Activated naive CD4-positive, alpha-beta T cell treated with Interleukin-2 at 50 U/mL for 16 hours (primary cell): ENCODE measurements around the gene ADORA1.

Experiments
- DNase-seq: peaks from one replicate; pipeline ENCODE4 v3.0.0-alpha.2; 2020

The ADORA1 gene

DNA sequence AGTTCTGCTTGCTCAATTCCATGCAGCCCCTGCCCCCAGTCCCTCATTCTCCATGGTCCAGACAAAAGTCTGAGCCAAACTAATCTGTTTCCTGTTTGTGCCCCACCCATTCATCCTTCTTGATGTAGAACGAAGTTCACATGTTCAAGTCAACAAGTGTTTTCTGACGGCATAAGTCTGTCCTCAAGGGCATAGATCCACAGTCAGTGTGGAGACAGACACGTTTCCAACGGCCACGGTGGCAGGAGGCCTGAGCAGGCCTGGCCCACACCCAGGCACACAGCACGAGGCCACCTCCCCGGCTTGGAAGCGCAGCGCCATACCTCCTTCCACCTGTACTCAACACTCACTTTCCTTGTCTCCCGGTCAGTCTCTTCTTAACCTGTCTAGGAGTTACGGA, 16.1 kb downstream of the ADORA1 start:
- no peak for DNase-seq

DNA sequence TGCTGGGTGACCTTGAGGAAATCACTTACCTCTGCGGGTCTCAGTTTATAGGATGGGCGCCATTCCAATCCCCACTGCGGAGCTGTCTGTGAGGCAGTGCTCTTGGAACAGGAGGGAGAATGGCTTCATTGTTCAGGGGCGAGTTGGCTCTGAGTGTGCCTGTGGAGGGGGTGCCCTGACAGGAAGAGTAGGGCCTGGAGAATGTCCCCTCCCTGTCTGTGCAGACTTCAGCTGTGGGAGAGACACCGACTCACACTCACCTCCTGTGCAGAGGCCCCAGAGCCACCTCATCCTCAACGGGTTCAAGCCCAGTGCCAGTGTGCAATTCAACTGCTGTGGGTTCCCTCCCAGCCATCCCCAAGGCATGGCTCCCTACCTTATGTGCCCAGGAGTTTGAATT, 17.1 kb downstream of the ADORA1 start:
- no peak for DNase-seq

DNA sequence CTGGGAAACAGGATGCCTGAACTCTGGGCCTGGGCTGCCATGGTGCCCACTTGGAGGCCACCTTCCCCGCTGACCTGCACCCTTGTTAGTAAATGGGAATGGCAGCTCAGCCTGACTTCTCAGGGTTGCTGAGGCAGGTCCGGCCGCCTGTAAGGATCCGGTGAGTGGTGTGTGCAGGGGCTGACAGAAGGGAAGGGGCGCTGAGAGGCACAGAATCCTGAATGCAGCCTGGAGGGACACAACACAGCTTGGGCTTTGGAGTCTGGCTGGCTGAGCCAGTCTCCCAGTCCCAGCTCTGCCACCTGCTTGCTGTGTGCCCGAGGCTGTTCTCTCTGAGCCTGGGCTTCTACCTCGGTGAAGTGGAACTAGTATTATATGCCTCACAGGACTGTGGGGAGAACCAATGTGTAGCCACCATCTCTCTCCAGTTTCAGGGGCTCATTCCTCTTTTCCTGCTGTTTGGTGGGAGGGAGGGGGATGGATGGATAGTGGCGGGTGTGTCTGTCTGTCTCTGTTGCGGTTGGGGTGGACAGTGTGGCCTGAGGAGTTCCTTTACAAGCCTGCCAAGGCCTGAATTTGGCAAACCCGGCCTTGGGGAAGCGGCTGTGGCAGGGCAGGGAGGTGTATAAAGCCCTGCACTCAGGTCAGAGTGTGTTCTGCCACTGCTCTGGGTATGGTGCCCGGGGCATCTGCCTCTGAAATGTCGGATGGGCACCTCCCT, 18.0 kb downstream of the ADORA1 start:
- no peak for DNase-seq

DNA sequence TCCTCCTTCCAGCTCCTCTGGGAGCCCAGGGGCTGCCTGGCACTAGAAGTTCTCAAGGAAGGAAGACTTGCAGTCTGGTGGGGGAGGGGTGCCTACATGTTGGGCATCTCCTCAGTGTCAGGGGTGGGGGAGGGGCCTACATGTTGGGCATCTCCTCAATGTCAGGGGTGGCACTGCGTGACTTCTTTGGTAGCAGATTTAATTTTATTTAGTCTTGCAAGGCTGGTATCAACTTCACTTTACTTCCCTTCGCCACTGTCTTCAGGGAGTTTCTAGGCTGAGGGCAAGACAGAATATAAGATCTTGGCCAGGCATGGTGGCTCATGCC, 18.5 kb downstream of the ADORA1 start:
- DNase-seq, result no peak

DNA sequence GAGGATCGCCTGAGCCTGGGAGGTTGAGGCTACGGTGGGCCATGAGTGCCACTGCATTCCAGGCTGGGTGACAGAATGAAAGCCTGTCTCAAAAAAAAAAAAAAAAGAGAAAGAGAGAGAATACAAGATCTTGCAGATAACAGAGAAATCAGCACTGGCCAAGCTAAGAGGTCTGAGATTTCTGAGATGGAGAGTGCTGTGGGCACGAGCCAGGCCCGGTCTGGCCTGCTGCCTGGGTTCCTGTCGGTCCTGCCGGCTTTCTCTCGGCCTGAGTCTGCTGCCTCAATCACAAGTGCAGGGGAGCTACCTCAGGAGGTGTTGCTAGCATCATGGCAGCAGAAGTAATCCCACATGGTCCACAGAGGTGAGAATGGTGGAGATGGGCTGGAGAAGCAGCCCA, 19.0 kb downstream of the ADORA1 start:
- no peak for DNase-seq

DNA sequence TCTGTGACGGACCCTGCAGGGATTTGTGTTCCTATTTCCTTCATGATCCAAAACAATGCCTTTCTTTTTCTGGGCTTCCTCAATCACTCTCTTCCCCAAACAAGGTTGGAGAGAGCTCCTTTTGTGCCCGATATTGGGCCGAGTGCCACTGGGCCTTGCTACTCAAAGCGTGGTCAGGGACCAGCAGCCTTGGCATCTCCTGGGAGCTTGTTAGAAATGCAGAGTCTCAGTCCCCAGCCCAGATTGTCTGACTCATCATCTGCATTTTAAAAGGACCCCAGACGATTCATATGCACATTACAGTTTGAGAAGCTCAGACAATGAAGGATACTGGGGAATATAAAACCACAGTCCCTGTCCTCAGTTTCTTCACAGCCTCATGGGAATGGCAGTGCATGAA, 19.9 kb downstream of the ADORA1 start:
- no peak for DNase-seq

DNA sequence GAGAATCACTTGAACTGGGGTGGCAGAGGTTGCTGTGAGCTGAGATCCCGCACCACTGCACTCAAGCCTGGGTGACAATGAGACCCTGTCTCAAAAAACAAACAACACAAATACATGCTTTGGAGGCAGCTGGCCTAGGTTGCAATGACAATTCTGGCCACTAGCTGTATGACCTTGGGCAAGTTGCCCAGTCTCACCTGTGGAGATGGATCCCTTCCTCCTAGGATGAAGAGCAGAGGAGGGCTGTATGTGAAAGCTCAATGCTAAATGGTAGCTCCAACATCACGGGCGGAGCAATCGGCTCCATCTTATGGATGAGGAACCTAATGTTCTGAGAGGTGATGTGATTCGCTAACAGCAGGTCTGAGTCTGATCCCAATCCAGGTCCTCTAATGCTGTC, 20.6 kb downstream of the ADORA1 start:
- DNase-seq, result no peak

DNA sequence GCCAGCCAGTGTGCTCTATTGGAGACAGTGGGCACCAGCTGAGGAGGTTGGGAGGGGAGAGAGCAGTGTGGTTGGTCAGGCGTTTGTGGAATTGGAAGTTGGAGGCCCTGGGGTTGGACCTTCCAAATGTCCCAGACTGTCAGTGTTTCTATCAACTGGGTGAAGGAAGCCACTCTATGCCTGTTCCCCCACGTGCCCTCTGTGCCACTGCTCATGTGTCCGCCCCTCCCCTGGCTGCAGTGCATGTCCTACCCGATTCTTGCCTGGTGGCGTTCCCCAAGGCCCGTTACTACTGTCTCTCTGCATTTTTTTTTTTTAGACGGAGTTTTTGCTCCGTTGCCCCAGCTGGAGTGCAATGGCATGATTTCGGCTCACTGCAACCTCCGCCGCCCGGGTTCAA, 21.1 kb downstream of the ADORA1 start:
- DNase-seq, result no peak

DNA sequence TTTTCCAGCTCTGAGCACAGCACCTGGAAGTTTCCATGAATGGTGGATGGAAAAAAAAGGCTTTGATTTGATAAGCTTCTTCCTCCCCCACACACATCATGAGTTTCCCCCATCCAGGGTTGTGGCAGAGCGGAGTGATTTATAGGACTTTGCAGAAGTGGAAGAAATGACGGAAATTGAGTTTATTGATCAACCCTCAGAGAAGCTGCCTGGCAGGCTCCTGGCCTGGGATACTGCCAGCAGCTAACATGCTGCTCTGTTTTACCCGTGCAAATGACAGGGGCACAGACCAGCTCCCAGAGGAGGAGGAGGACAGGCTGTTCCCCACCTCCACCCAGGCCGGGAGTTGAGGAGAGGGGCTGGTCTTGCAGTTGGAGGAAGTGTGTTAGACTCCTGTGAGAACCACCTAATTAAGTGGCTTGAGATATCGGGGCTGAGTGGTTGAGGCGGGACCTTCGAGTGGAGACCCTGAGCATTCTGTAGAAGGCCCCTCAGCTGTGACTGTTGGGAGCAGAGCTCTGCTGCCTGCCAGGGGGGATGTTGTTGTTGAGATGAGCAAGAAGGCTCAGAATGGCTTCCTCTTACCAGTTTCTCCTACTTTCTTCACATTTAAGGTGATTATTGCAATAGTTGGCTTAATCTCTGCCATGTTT, 21.8 kb downstream of the ADORA1 start:
- DNase-seq, result no peak

DNA sequence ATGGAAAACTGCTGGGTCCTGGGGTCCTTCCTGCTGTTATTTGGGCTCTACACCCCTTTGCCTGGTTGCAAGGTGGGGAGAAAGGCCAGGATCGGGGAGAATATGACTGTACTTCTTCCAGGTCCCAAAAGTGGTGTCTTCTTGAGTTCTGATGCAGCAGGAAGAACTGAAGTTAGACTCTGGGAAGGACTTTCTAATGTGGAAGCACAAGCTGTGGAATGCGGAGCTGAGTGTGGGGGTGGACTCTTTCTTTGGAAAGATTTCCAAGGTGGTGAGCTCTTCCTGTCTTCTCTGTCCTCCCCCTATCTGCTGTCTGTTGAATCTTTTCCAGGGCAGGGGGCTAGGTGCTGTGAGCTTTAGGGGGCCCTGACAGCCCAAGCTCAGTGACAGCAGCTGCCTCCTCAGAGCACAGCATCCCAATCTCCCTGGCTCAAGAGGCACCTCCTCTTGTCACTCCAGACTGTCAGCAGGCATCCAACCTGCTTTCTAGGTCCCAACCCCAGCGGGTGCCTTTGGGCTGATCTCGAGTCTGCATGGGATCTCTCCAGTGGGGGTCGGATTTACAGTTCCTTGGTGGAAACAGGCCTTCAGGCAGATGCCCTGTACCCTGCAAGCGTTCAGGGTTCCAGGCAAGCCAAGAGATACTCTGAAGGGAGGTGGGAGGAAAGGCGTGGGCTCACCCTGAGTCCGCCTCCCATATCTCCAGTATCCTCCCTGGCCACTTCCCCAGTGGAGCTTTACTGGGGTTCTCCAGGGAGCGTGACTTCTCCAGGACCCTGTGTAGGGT, 23.2 kb downstream of the ADORA1 start:
- DNase-seq, result no peak

DNA sequence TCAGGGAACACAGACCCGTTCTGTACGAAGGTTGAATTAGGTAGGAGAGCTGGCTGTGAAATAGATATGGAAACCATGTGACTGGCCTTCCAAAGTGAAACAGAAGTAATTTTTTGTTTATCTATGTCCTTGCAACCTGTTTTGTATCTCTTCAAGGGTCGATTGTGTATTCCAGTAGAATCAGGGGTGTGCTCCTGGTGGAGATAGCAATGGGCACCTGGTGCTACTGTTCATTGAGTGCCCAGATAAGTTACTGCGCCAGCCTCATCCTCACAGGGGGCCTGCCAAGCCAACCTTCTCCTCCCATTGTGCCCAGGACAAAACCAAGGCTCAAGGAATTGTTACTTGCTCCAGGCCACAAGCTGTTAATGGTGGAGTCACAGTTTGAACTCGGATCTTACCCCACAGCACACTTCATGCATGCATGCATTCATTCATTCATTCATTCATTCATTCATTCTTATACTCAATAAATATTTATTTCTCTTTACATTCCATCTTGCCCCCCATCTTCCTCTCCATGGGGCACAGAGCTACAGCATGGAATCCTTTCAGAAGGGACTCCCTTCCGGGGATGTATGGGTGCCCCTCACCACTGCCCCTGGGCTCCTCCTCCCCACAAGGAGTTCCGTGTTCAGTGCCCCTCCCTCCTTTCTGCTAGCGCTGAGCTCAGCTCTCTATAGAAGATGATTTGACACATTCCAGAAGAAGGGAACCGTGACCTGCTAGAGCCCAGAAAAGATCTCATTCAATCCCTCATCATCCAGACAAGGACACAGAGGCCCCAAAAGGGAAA, 24.0 kb downstream of the ADORA1 start:
- DNase-seq, result no peak

DNA sequence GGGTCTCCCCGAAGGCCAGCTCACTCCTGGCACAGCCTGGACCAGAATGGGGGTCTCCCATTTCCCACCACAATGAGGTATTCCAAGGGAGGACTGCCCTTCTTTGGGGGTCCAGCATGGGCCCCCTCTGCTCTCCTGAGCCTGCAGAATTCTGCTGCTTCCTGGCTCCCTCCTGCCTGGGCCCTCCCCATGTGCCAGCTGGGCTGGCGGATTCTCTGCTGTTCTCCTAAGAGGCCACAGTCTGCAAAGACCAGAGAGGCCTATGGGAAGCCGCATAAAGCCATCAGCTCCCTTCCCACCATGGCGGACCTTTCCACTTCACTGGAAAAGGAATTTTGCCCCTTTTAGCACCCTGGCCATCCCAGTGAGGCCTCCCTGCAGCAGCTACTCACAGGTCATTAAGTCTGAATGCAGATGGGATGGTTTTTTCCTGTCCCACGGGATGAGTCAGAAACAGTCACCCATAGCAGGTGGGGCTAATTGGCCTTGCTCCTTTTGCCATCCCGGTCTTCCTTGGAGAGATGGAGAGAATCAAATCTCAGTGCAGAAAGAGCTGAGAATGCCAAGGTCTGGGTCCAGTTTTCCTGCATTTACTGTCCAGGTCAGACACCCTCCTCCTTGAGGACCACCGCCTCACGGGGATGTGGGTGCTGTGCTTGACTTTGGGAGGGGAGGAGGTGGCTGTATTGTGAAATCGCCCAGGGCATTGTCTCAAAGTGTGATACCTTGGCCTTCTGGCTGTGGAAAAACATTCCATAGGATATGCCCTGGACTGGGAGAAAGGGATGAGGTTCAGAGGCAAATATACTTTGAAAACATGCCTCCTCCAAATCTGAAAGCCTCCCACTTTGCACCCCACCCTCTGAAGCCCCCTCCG, 24.9 kb downstream of the ADORA1 start:
- DNase-seq, result no peak

DNA sequence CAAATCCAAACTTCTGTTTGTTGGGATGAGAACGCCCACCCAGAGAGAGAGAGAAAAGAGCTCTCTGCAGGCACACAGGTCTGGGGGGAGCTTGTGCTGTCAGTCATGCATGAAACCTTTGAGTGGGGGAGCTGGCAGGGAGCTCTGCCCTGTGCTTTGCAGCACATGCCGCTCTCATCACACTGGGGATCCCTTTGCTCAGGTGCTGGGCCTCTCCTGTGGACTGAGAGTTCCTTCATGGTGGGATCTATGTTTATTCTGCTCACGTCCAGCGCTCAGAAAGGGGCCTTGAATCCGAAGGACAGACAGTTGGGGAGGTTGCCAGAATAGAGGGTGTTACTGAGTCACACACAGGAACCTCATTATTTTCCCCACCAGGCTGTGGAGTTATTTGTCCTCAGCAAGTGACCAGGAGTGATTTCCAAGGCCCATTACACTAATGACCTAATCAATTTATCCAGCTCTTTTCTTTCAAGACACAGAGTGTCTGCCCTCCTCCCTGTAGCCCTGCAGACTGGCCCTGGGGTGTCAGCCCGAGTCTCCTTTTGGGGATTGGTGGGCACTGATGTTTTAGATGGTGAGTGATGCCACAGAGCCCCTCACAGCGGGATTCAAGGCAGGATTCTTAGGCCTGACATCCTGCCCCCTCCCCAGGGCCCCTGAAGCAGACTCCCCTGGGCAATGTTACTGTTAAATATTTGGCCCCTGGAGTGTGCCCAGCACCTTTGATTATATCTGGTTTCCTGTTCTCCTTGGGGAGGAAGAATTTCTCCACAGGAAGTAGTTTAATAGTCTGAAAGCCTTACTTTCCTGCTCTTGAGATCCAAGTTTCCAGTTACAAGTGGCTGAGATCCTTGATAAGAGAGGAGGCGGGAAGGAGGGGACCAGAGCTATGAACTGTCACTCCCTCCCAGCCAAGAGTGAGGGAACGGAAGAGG, 25.8 kb downstream of the ADORA1 start:
- no peak for DNase-seq

DNA sequence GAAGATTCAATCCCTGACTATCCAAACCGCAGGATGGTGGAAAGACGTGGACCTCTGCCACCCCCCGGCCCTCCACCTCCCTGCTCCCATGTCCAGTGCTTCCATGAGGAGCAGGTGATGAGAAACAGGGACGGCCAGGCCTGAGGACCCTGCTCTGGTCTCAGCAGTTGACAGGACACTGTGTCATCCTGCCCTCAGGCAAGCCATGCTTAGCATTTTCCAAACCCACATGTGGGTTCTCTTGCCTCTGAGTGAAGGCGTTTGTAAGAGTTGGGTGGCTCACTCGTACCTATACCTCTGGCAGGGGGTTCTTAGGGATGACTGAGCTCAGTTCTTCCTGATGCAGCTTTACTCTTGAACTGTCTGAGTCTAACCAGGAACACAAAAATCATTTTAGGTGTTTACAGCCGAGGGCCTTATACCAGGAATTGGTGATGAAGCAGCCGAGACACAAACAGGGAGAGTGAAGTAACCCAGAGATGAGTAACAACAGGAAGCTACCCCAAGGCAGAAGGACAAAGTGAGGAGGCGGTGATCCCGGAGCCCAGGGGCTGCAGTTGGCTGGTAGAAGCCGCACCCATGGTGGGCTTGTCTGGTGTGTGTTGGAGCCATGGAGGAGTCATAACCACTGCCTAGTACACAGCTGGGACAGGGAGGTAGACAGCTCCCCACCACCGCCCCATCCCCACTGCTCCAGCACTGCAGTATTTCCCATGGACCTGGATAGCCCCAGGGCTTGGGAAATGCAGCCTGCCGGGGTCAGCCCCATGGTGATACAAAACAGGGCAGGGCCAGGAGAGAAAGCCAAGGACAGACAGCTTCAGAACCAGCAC, 26.7 kb downstream of the ADORA1 start:
- no peak for DNase-seq

DNA sequence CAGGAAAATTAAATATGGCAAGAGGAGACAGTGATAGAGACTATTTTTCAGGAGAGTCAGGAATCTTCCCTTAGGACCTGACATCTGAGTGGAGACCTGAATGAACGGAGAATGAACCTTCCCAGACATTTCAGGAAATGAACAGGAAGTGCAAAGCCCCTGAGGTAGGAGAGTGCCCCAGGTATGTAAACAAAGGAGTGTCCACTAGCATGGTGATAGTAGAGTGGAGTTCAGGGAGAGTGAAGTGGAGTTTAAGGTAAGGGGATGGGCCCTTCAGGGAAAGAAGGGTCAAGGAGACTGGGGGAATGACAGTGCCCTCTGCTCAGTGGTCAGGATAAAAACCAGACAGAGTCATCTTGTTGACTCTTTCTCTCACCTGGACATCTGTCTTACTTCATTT, 28.8 kb downstream of the ADORA1 start:
- DNase-seq, result no peak

DNA sequence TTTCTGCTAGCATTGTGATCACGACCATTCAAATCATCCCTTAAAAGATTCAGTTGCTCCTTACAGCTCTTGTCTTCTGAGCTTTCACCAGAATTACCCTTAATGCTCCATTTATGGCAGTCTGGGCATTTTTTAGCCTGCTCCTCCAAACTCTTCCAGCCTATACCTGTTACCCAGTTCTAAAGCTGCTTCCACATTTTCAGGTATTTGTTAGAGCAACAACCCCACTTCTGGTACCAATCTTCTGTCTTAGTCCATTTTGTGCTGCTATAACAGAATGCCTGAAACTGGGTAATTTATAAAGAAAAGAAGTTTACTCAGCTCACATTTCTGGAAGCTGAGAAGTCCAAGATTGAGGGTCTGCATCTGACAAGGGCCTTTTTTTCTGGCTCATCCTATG, 30.9 kb downstream of the ADORA1 start:
- no peak for DNase-seq

DNA sequence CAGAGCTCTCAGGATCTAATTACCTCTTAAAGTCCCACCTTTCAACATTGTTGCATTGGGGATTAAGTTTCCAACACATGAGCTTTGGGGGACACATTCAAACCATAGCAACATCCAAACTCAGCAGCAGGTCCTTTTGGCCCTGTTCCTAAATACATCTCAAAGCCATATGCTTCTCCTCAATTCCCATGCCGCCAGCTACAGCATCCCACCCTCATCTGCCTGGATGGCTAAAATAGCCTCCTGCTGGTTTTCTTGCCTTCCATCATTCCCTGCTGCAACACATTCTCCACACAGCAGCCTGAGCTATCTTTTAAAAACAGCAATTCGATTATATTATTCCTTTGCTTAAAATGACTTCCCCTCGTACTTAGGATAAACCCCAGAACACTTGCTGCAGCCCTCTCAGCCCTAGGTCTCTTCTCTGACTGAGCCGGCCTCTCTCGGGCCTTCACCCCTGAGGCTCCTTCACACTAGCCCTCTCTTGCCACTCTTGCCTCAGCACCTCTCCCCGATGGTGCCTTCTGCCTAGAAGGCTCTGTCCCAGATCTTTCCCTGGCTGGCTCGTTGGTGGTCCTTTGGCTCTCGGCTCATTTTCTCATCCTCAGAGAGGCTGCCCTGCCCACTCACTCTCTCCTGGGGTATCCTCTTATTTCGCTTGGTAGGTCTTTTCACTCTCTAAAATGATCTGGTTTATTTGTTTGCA, 31.6 kb downstream of the ADORA1 start:
- DNase-seq, result no peak

DNA sequence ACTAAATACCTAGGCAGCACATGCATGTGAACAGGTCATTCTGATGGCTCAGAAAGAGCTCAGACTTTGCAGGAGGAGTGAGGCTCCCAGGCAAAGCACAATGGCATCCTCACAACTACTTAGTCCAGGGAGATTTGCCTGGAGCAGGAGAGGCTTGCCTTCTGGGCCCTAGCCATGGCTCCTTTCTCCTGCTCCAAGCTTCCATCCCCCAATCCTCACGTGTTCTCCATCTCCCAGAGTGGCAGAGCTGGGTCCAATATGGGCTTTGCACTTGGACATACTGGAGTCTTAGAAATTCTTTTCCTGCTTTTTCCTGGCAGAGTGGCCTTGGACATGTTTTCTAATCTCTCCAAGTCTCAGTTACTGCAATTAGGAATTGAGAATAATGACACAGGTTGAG, 32.3 kb downstream of the ADORA1 start:
- no peak for DNase-seq

DNA sequence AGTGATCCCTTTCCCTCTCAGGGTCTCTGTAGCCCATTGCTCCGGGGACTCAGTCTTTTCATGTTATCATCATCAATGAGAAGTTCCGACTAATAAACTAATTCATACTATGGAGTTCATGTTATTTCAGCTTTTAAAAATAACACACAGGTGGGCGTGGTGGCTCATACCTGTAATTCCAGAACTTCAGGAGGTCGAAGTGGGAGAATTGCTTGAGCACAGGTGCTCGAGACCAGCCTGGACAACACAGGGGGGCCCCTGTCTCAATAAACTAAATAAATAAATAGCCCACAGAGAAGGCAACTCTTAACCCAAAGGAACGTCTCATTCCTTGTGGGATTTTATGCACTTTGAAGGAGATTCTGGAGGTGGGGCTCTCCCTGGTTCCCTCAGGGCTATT, 33.6 kb downstream of the ADORA1 start:
- no peak for DNase-seq

DNA sequence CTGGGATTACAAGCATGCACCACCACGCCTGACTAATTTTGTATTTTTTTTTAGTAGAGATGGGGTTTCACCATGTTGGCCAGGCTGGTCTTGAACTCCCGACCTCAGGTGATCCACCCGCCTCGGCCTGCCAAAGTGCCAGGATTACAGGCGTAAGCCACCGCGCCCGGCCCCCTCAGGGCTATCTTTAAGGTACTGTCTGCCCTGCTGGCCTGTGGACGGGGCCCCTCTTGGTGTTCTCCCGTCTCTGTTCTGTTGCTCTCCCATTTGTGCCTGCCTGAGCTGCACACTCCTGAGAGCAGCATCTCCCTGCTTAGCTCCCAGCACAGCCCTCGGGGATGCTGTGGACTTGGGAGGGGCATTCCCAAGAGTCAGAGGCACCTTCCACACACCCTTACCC, 34.2 kb downstream of the ADORA1 start:
- no peak for DNase-seq
